HL-60 (cell line): ENCODE measurements around the gene ACTR5.
"Not testable (repeated sequence)": the region's sequence is repeated elsewhere in the genome, so short reads cannot be mapped to it uniquely, and the experiment has no call there.

Source experiments
- DNase-seq, 2 experiments: peaks; one replicate each; pipeline ENCODE4 v3.0.0-alpha.2; 2010 to 2020; ENCODE audit warnings: low read depth in 1 of 2, low spot score in 1 of 2
- H3K27ac ChIP-seq: fragments of 250-450 bp; sonication (Bioruptor Pico); replicated peaks from 2 replicates; pipeline ENCODE4 v1.5.1; 2020; ENCODE audit warnings: mild to moderate bottlenecking, moderate library complexity
- H3K27me3 ChIP-seq: fragments of 250-450 bp; sonication (Bioruptor Pico); 2 replicates; pipeline ENCODE4 v1.5.1; 2021; ENCODE audit warnings: mild to moderate bottlenecking, moderate library complexity; ENCODE audit not compliant: insufficient read depth, poor library complexity, severe bottlenecking
- H3K4me3 ChIP-seq: replicated peaks from 2 replicates; pipeline ENCODE4 v1.5.1; 2011; ENCODE audit warnings: mild to moderate bottlenecking, control low read depth, low read length; ENCODE audit not compliant: insufficient read depth
- GABPA ChIP-seq: IDR thresholded peaks from 2 replicates; pipeline ENCODE4 v1.6.1; 2012; ENCODE audit warnings: low read depth
- POLR2AphosphoS5 ChIP-seq: IDR thresholded peaks from 2 replicates; pipeline ENCODE4 v1.6.1; 2012; ENCODE audit warnings: low read depth
- SPI1 ChIP-seq: IDR thresholded peaks from 2 replicates; pipeline ENCODE4 v1.6.1; 2012; ENCODE audit warnings: low read depth, mild to moderate bottlenecking, borderline replicate concordance
- TF ChIP-seq, protein P1 (sequence below): IDR thresholded peaks from one replicate; pipeline ENCODE4 v1.5.1; 2011; ENCODE audit warnings: low read length, control low read depth, inconsistent platforms; ENCODE audit not compliant: insufficient read depth
- TF ChIP-seq, protein P2 (sequence below): IDR thresholded peaks from 2 replicates; pipeline ENCODE4 v1.6.1; 2012; ENCODE audit warnings: low read depth; ENCODE audit not compliant: insufficient replicate concordance

The ACTR5 gene

DNA sequence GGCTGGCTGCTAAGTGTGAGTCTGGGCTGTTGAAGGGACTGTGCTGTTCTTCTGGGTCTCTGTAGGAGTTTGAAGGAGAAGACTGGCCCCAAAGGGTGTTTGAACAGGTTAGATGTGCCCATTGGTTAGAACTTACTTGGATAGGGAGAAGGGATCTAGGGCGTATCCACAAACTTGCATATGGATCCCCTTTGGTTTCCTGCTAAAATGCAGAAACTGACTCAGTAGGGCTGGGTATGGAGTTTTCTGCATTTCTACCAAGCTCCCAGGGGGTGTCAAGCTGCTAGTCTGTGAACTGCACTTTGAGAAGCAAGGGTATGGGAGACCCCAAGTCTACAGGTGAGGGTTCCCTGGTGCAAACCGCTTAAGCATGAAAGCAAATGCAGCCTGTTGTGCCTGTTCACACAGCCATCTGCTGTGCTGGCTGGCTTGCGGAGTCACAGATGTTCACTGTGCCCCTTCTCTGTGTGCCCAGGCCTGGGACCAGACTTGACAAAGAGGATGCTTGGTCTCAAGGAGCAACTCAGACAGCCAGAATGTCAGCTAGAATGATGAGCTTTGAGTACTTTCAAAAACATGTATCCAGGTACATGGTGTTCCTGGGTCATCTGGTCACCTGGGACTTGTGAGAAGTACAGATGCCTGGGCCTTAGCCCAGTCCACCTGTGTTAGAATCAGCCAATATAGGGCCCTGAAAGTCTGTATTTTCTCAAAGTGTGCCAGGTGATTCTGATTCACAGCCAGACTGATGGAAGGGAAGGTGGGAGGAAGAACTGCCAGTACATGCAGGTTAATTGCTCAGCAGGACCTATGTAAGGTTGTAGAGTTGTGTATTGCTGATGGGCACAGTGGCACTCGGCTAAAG is 64.7 kb downstream of the ACTR5 start:
- no peak overlapping the region for H3K4me3 ChIP-seq
- no peak for DNase-seq
- H3K27me3 ChIP-seq: peaks cover 2% of the 10 kb centered on the region
- no peak overlapping the region for H3K27ac ChIP-seq
- TF ChIP-seq POLR2AphosphoS5: no peak
- TF ChIP-seq SPI1: no peak
- TF ChIP-seq, protein P1, sequence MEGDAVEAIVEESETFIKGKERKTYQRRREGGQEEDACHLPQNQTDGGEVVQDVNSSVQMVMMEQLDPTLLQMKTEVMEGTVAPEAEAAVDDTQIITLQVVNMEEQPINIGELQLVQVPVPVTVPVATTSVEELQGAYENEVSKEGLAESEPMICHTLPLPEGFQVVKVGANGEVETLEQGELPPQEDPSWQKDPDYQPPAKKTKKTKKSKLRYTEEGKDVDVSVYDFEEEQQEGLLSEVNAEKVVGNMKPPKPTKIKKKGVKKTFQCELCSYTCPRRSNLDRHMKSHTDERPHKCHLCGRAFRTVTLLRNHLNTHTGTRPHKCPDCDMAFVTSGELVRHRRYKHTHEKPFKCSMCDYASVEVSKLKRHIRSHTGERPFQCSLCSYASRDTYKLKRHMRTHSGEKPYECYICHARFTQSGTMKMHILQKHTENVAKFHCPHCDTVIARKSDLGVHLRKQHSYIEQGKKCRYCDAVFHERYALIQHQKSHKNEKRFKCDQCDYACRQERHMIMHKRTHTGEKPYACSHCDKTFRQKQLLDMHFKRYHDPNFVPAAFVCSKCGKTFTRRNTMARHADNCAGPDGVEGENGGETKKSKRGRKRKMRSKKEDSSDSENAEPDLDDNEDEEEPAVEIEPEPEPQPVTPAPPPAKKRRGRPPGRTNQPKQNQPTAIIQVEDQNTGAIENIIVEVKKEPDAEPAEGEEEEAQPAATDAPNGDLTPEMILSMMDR: no peak
- TF ChIP-seq, protein P2, sequence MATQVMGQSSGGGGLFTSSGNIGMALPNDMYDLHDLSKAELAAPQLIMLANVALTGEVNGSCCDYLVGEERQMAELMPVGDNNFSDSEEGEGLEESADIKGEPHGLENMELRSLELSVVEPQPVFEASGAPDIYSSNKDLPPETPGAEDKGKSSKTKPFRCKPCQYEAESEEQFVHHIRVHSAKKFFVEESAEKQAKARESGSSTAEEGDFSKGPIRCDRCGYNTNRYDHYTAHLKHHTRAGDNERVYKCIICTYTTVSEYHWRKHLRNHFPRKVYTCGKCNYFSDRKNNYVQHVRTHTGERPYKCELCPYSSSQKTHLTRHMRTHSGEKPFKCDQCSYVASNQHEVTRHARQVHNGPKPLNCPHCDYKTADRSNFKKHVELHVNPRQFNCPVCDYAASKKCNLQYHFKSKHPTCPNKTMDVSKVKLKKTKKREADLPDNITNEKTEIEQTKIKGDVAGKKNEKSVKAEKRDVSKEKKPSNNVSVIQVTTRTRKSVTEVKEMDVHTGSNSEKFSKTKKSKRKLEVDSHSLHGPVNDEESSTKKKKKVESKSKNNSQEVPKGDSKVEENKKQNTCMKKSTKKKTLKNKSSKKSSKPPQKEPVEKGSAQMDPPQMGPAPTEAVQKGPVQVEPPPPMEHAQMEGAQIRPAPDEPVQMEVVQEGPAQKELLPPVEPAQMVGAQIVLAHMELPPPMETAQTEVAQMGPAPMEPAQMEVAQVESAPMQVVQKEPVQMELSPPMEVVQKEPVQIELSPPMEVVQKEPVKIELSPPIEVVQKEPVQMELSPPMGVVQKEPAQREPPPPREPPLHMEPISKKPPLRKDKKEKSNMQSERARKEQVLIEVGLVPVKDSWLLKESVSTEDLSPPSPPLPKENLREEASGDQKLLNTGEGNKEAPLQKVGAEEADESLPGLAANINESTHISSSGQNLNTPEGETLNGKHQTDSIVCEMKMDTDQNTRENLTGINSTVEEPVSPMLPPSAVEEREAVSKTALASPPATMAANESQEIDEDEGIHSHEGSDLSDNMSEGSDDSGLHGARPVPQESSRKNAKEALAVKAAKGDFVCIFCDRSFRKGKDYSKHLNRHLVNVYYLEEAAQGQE: no peak
- no peak for TF ChIP-seq GABPA

DNA sequence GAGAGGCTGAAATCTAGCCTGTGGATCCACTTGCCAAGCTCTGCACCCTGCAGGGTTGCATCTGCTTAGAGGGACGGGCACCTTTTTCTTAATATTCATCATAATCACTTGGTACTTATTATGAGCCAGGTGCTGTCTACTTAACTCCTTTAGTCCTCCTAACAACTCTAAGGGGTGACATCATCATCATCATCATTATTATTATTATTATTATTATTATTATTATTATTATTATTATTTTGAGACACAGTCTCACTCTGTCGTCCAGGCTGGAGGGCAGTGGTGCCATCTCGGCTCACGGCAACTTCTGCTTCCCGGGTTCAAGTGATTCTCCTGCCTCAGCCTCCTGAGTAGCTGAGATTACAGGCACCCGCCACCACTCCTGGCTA is 65.3 kb downstream of the ACTR5 start:
- H3K4me3 ChIP-seq, H3K27me3 ChIP-seq, DNase-seq, H3K27ac ChIP-seq: not testable (repeated sequence)

DNA sequence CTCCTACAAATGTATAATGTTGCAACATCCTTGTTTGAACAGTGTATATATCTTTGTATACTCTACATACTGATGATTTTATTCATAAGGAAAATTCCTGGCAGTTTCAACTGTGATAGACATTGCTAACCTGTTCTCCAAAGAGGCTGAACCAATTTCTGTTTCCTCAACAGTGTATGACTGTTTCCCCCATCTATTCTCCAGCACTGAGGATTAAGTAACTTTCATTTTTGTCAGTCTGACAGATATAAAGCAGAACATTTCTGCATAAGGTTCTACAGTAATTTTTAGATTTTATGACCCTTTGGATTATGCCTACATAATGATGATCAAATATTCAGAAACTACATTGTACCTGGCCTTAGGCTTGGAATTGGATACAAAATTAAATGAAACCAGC is 67.2 kb downstream of the ACTR5 start:
- TF ChIP-seq POLR2AphosphoS5: no peak
- TF ChIP-seq, protein P2: no peak
- TF ChIP-seq, protein P1: no peak
- no peak for TF ChIP-seq SPI1
- TF ChIP-seq GABPA: no peak
- DNase-seq: no peak
- Histone ChIP-seq H3K27ac (no peak overlapping the region), H3K27me3 (peaks cover 2% of the 10 kb centered on the region), H3K4me3 (no peak overlapping the region)

DNA sequence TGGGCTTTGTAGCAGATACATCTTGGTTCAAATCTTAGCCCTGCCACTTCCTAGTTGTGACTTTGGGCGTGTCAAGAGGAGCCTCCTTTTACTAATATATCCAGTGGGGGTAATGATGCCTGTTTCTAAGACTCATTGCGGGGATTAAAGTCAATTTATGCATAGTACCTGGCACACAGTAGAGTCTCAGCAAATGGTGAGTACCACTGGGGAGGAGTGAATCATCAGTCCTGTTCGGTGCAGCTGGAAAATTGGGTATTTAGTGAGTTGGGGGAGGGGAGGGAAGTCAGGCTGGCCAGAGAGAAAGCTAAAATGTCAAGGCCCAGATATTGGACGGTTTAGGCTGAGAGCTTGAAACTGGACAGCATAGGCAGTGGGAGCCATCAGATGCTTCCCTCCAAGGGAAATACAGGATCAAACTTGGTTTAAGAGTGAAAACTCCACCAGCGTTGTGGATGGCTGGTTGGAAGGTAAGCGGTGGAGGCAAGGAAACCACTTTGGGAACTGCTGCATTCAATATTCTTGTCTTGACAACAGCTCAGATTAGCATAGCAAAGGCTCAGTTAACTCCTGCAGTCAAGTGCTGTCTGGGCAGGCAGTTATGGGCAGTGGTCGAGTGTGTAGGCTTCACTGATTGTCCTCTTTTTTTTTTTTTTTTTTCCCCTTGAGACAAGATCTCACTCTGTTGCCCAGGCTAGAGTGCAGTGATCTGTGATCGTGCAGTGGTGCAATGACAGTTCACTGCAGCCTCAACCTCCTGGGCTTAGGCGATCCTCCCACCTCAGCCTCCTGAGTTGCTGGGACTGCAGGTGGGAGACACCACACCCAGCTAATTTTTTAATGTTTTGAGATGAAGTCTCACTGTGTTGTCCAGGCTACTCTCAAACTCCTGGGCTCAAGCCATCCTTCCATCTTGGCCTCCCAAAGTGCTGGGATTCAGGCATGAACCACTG is 70.1 kb downstream of the ACTR5 start:
- DNase-seq: no peak
- peaks cover 2% of the 10 kb centered on the region for H3K27me3 ChIP-seq
- no peak overlapping the region for H3K4me3 ChIP-seq
- H3K27ac ChIP-seq: no peak overlapping the region
- TF ChIP-seq SPI1: no peak
- no peak for TF ChIP-seq GABPA
- TF ChIP-seq, protein P1: no peak
- no peak for TF ChIP-seq POLR2AphosphoS5
- TF ChIP-seq, protein P2: no peak
